Measurements from ENCODE around the gene SSBP2.

SSBP2 gene

DNA sequence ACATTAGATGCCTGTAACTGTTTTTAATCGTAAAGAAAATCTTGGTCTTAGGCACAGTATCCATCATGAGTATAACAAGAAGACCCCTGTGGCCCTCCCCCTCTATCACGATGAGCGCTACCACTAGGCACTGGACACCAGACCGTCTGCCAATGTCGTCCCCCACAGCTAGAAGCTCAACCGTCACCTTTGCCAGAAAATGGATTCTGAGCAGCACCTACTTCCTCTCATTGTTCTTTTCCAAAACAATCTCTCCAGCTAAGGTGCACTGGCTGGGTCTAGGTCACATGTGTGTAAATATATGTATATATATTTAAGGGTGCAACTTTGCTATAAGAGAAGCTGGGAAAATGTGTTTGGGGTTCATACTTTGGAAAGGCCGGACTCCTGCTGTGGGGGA lies 15.7 kb upstream of the SSBP2 start:
- DNase-seq: no peak

DNA sequence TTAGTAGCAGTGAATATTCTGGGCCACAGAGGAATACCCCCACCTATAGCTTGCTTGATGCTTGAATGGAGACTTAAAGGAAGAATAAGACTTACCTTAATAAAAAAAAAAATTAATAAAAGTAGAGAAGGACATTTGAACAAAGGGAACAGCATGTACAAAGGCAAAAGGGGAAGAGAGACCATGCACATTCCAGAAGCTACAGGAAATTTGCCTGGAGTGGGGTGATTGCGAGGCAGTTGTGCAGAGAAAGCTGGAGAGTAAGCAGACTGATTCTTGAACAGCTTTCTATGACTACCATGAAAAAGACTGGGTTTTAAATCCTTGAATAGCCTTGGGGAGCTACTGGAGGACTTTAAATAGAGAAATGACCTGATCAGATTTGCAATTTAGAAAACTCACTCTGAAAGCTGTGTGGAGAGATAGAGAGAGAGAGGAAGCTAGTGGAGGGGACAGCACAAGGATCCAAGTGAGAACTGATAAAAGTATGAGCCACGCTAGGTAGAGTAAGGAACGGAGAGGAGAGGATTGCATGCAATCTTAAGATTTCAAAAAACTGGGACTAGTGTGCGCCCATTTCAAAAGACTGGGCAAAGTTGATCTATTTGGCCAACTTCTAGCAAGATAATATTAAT lies 12.5 kb upstream of the SSBP2 start:
- DNase-seq: peak; percentile 34

DNA sequence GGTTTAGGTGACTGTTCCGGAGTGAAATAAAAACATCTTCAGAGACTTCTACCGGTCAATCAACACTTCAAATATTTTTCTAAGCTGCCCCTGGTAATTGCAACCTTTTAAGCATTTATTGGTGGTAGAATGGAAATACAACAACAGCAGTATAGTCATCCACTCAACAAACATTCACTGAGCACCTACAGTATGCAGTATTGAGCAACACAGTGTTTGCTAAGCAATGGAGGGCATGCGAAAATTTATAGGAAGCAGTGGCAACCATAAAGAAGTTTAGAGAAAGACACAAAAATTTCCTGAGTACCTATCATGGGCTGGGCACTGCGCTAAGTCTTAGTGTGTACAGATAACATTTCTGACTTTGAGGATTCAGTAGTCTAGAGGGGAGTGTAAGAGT lies 12.0 kb upstream of the SSBP2 start:
- no peak for DNase-seq

DNA sequence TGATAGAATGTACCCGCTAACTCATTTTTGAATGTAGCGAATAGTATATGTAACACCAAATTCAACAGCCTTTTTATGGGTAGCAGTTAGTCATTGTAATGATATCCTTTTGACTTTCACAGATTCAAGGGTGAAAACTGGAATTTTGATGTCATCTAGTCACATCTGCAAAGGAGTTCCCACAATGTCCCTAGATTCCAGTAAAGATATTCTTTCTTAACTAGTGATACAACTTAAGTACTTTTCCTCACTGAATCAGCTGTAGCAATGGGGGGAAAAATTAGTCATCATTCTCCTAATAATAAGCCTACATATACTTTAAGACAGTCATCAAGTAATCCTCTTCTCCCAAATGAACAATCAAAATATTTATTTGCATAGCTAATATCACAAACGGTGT lies 11.5 kb upstream of the SSBP2 start:
- no peak for DNase-seq

DNA sequence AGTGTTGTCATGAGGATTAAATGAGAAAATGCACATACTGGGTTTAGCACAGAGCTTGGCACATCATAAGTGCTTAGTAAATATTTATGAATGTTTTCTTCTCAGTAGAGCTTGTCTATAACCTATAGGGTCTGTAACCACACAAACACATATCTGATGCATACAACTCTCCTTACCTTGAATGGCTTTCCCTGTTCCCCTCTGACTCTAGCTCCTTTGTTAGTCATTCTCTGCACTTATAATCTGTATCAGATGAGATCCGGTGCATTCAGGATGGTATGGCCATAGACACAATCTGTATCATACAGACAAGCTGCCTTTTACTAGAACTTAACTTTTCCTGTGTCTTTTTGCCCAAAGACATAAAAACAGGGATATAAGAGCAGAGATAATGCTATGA lies 11.1 kb upstream of the SSBP2 start:
- no peak for DNase-seq

DNA sequence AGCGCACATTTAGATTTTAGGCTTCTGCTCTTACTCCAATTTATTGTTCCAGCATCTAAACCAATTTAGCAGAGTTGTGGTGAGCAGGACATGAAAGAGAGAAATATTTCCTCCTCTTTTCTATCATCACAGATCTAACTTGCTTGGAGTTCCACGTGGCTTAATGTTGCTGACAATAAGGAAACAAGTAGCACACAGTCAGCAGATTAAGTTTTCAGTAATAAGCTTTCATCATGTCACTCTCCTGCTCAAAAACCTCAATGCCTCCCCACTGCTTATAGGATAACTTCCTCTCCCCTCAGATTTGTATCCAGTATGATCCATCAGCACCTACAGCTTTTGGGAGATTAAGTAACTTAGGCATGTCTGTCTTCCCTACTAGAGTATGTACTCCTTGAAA lies 10.4 kb upstream of the SSBP2 start:
- DNase-seq: no peak

DNA sequence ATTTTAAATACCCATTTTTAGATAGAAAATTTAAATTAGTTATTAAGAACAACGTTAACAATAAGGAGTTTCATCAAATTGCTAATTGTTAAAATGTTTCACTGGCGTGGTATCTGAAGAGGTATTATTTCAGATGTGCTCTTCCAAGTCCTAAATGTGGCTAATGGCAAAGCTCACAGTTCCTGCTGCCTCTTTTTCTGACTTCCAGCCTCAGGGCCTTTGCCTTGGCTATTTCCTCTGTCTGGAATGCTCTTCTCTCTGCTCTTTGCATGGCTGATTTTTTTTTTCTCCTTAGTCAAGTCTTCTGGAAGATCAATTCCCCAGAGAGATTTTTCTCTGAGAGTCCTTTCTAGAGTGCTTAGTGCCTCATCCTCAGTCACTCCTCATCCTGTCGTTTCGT lies 9.6 kb upstream of the SSBP2 start:
- no peak for DNase-seq

DNA sequence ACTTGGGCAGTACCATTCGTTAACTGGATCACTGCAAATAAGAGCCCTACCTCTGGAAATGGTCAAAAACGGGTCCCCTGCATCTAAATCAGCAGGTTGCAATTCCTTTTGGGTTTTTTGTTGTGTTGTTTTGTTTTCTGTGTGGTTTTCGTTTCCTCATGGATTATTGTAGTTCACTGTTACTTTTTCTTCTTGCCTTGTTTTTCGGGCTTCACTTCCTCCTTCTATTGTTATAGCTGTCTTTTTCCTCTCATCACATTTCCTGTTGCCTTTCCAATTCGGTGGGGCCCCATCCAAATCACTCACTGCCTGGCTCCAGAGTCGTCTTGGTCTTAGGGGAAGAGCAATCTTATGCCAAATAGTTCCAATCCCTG lies 8.7 kb upstream of the SSBP2 start:
- DNase-seq: peak; percentile 26

DNA sequence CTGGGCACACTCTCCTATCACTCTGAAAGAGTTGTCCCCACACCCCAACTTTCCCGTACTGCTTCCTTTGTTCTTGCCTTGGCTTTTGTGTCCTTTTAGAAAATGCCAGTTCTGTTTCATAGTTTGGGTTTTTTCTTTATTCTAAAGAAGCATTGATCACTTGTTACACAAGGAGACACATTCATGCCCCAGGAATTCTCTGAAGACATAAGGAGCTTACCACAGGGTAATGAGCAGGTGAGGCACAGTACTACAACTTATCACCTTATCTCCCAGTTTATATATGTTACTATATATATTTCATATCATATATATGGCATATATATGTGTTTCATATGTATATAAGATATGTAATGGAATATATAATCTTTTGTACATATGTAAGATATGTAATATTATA lies 6.5 kb upstream of the SSBP2 start:
- no peak for DNase-seq

DNA sequence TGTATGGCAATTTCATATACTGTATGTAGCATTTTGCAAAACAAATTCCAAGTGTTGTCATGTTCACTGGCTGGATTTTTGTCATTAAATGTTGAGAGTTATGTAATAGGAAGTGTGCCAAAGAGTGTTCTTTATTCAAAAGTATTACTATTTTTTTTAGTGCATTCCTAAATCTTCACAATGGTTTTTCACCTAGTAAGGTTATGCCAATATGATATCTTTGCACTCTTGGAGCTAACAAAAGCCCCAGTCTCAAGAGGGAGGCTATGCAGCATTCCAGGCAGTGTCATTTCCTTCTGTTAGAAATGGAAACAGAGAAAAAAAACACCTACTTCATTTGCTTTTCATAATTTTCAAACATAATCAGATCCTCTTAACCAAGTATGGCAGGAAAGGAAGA lies 5.1 kb upstream of the SSBP2 start:
- DNase-seq: no peak

DNA sequence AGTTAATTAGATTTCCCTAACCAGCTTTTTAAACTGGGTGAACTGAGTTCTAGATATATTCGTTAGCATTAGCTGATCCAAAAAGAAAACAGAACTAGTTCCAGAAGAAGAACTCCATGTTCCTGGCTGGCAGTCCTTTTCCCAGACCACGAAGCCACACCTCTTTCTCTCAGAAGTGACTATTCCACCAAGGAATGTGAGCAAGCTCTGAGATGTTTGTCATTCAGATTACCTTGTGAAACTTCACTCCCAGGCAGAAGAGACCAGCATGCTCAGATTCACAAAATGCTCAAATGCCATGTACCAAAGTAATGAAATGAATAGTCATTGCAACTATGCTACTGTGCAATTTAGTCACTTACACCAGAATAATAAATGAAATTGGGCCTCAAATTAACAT lies 4.4 kb upstream of the SSBP2 start:
- no peak for DNase-seq

DNA sequence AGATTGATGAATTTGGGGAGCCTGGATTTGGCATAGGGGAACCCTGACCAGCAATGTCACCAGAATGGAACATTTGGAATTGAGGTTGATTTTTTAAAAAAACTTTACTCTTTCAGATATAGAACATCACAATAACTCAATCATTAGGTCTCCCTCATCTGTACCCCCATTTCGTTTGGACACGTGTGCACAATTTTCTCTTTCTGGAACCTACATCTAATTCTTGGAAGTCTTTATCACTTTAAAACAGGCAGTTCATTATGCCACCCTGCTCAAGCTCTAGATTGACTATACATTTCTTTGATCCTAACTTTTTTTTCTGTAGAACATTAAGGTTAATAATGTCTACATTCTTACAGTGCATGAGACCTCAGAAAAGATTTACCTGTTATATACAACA lies 3.7 kb upstream of the SSBP2 start:
- DNase-seq: no peak

DNA sequence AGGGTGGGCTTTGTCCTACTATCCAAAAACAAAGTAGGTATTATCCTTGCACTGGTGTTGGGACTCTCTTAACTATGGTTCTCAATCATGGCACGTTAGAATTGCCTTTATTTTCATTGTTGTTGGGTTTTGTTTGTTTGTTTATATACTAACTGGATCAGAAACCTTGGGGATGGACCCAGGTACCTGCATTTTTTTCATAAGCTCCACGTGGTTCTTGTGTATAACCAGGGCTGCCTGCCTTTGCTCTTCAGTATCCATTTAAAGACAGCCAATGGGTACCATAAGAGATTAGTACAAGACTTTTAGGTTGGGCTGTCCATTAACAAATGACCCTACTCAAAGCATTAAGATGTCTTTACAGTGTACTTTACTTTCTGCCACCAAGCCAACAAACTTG lies 2.5 kb upstream of the SSBP2 start:
- no peak for DNase-seq

DNA sequence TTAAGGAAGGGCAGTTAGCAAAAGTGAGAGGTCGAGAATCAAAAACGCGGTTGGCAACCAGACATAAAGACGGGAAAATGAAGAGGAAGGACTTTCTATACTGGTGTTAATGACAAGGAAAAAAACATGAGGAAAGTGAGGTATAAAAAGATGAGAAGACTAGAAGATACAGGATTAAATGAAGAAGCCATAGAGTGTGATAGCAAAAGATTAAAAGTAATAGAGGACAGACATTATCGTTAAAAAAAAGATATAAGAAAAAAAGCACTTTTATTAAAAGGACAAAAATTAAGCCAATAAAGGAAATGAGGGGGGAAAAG lies 1.7 kb upstream of the SSBP2 start:
- no peak for DNase-seq

DNA sequence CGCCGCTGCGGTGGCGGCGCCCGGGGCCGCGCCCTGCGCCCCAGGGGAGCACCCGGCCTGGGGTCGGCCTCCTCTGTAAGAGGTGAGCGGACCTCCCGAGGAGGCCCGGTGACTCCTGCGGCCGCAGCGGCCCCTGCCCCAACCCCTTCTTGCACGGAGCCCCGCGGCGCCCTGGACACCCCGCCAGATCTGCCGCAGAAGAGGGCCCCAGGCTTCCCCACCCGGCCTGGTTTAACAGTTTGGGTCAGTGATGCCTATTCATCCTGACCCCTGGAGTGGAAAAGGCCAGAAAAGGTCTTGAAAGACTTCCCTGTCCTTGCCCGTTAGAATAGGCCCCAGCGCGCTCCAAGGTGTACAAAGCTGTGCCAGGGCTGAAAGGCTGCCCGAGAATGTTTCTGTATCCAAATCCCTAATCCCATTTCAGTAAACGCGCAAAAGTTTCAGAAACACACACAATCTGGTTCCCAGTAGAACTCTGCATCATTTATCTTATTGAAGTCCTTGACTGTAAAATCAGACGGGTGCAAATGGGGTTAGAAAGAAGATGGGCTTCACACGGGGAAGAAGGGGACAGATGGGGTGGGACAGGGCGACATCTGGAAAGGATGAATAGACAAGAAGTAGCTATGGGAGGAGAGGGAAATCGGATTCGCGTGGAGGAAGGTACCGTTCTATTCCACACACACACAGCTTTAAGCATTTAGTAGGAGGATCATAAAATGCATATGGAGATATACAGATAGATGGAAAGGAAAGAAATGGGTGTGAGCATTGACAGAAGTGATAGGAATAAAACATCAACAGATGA lies 1.1 kb upstream of the SSBP2 start:
- DNase-seq: peak; percentile 62

DNA sequence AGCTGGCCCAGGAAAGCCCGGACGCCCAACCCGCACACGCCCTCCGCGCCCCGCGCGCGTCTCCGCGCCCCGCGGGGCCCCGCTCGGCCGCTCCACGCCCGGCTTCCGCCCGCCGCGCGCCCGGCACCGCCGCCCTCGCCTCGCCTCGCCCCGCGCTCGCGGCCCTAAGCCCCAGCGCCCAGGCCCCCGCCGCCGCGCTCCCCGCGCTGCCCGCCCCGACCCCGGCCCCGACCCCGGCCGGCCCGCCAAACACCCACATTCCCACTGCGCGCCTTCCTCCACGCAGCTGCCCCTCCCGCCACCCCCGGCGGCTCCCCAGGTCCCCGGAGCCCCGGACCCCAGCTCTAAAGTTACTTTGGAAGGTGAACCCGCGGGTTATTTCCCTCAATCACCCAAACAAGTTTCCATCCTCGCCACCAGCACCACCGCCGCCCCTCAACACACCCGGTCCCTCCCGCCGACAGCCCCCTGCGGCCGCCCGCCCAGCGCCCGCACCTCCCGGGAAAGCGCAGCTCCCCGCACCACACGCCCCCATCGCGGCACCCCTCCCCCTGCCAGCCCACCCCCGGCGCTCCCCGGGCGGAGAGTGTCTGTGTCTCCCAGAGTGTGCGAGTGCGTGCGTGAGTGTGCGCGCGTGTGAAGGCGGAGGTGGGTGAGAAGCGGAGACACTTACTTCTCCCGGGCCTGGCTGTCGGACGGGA lies 439 bp downstream of the SSBP2 start:
- DNase-seq: no peak

DNA sequence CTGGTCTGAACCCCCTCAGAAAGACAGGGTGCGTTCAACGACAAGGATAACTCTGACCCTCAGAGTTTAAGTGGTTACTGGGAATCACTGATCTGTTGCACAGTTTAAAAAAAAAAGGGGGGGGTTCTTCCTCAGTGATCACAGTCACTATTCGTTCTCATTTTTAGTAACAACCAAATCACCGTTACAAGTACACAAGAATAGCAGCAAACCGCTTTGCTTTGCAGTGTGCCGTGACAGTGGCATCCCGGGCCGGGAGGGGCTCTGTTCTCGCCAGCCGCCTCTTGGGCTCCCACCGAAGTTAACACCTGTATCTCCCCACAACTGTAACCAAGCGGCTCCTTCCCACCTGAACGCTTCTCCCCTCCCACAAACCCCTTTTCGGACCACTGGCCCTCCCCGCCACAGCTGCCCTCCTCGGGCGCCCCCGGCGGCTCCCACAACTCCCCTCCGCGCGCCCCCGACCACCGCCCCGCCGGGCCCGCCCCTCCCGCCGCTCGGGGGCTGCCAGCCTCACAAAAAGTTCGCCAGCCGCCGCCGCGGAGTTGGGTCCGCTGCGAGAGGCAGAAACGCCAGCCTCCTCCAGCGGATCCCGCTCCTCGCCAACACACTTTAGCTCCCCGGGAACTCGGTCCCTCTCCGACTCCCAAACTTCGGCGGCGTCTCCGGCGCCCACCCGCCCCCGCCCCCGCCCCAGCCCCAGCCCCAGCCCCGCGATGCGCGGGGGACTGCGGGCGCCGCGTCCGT lies 1.2 kb downstream of the SSBP2 start:
- peak; percentile 32 for DNase-seq

DNA sequence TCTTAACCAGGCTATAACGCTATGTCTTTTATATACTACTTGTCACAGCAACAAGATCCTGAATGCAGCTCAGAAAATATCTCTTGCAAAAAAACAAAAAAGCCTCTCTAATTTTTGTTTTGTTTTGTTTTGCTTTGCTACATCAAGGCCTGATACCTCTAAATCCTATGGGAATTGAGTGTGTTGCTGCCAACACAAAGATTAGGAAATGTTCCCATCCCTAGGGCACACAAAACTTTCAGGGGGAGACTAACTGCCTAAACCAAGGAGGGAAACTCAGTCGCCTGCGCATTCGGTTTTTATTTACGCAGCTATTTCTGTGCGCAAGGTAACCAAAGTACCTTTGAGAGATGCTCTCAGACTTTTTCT lies 1.7 kb downstream of the SSBP2 start:
- DNase-seq: no peak

DNA sequence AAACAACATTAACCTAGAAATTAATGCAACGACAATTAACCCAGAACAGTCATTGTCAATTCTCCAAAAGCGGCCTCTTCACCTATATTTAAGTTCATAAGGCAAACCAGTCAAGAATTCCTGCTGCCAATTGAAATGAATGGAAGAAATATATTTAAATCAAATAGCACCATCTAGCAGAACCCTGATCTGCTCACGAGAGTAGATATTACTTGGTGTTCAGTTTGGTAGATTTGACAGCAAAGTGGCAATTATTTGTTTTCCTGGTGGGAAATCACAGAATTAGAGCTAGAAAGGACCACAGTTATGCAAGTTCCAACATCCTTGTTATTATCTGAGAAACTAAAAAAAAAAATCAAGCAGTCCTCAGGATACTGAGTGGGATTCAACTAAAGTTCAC lies 2.3 kb downstream of the SSBP2 start:
- DNase-seq: peak; percentile 25

DNA sequence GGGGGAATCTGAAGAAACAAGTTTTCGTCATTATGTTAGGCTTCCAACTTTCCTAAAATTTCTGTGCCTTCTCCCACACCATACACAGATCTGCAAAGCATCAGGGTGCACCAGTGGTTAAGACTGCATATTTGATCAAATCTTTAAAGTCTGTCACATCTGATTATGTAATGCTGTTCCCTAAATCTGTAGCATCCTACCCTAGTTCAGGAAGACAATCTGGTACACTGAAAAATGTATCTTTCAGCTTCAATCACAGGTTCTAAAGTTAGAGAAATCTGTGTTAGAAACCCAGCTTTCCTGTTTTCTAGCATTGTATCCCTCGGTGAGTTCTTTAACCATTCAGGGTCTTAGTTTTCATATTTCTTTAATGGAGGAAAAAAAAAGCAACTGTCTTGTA lies 3.9 kb downstream of the SSBP2 start:
- no peak for DNase-seq

DNA sequence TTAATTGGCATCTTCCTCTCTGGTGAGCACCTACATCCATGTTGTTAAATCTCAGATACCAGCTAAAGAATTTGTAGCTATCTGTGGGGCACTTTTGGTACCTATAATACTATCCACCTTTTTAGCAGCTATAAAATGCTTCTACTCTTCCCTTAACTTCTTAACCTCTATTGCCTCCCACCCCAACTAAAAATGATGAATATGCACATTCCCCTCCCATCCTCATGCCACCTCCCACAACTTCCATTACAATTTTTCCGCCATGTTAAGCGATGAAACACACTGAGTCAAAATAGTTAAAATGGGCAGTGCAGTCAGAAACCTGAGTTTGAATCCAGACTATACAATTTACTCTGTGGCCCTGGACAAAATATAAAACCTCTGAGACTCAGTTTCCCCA lies 10.1 kb downstream of the SSBP2 start:
- no peak for DNase-seq

DNA sequence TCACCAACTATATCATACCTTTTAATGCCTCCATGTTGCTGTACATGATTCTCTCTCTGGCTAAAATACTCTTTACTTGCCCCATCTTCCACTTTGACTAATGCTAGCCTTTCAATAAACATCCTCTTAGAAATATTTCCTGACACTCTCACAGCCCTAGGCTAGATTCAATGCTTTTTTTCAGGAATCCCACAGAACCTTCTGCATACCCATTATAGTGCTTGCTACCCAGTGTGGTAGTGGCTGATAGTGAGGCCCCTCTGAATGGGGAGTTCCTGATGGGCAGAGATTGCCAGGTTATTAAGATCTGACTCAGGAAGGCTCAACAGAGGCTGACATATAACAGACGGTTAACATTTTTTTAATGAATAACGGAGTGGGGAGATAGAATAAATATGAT lies 11.6 kb downstream of the SSBP2 start:
- no peak for DNase-seq

DNA sequence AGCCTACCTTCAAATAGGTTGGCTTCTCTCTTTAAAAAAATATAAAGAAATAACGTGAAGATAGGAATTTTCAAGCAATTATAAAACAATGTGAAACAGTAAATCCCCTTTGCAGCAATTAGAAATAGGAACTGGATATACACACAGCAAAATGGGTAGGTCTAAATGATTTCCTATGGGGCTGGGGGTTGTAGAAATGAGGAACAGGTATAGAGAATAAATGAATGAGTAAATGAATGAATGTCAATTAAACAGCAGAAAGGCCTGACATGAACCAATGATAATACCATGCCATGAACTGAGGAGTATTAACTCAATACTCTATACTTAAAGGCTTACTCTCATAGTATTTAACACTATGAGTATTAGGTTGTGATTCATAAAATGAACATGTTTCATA lies 21.6 kb downstream of the SSBP2 start:
- no peak for DNase-seq

DNA sequence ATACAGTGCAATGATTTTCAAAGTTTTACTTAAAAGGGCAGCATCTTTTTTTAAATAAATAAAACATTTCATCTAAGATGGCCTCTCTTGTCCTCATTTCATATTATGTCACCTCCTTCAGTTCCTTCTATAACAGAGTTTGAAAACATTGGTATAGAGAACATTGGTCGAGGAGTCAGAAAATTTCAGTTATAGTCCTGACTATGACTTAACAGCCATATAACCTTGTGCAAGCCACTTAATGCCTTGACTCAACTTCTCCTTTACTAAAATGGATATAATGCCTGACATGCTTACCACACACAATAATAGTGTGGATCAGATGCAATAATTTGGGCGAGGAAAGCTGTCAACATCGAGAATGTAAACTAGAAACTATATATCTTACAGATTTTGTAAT lies 22.6 kb downstream of the SSBP2 start:
- no peak for DNase-seq
